PFSK-1 (cell line): ENCODE data around the gene MRTO4.

ENCODE experiments used
- FOXP2 ChIP-seq: optimal IDR thresholded peaks from 2 replicates; pipeline ENCODE3; 2011; ENCODE audit warnings: borderline replicate concordance, control low read depth, inconsistent platforms; ENCODE audit not compliant: insufficient read depth; ENCODE audit errors: extremely low read length, extremely low read depth
- POLR2AphosphoS5 ChIP-seq: IDR thresholded peaks from 2 replicates; pipeline ENCODE4 v1.6.1; 2012; ENCODE audit warnings: low read depth, mild to moderate bottlenecking, control low read depth, low read length, moderate library complexity
- REST ChIP-seq, 2 experiments: IDR thresholded peaks; 2 replicates each; pipeline versions ENCODE4 v1.6.1 to v1.8.0; 2011 to 2012; ENCODE audit warnings: low read depth in 2 of 2, low read length in 2 of 2, control low read depth in 1 of 2, inconsistent platforms in 1 of 2, mild to moderate bottlenecking in 1 of 2, moderate library complexity in 1 of 2; ENCODE audit not compliant: insufficient read depth in 1 of 2
- SIN3A ChIP-seq: IDR thresholded peaks from 2 replicates; pipeline ENCODE4 v1.6.1; 2012; ENCODE audit warnings: mild to moderate bottlenecking, low read length, moderate library complexity, borderline replicate concordance; ENCODE audit not compliant: insufficient read depth
- TAF1 ChIP-seq: IDR thresholded peaks from 2 replicates; pipeline ENCODE4 v1.6.1; 2012; ENCODE audit warnings: low read length, control low read depth, borderline replicate concordance; ENCODE audit not compliant: insufficient read depth

- no peak for TF ChIP-seq POLR2AphosphoS5
- TF ChIP-seq REST (IDR thresholded peaks at IDR 0.05; ENCODE audit: insufficient read depth in 1 of 2, low read depth in 2 of 2, low read length in 2 of 2) = no peak
- TF ChIP-seq TAF1 = no peak
- no peak for TF ChIP-seq SIN3A
- TF ChIP-seq FOXP2 = no peak
Measured at GRCh38 chr1:19283891-19284290, 32.3 kb downstream of the MRTO4 start.
